Kidney epithelial cell (primary cell): ENCODE measurements around the gene RXYLT1. TPM values are rescaled to one million over a fixed set of nuclear protein-coding genes. Genes with fewer than 3 reads are reported as not detected.
"Not testable (repeated sequence)": the region's sequence is repeated elsewhere in the genome, so short reads cannot be mapped to it uniquely, and the experiment has no call there.

Experiments
- DNase-seq: peaks from one replicate; pipeline ENCODE4 v3.0.0-alpha.2; 2010; ENCODE audit warnings: low read depth
- H3K27me3 ChIP-seq: 2 replicates; pipeline ENCODE4 v1.6.0; 2011; ENCODE audit warnings: low read length; ENCODE audit not compliant: control insufficient read depth, insufficient read depth
- H3K36me3 ChIP-seq: 2 replicates; pipeline ENCODE4 v1.5.1; 2011; ENCODE audit warnings: low read length; ENCODE audit not compliant: control insufficient read depth, insufficient read depth
- H3K4me3 ChIP-seq: 2 replicates; pipeline ENCODE4 v1.5.1; 2011; ENCODE audit warnings: low read depth, mild to moderate bottlenecking, control low read depth, low read length
- CTCF ChIP-seq: IDR thresholded peaks from 2 replicates; pipeline ENCODE4 v1.5.1; 2011; ENCODE audit warnings: mild to moderate bottlenecking, moderate library complexity, low read length, control low read depth, inconsistent platforms; ENCODE audit not compliant: insufficient read depth, poor library complexity, severe bottlenecking
- total RNA-seq: library from RNA; depleted of rRNA; stranded (reverse); fragments of >200 nt; gene quantifications from 2 replicates; pipeline ENCODE4 v1.2.3, GENCODE V29; 2015

Gene RXYLT1
- total RNA-seq, 1 donor from 2014 or later: 21.1 TPM

GRCh38 chr12:63836046-63836445, 56.3 kb downstream of the RXYLT1 start:
- Histone ChIP-seq H3K27me3 (no peaks in the 10 kb centered on the region), H3K4me3 (no peak overlapping the region), H3K36me3 (no peaks in the 10 kb centered on the region)
- no peak for DNase-seq
- TF ChIP-seq CTCF: no peak

GRCh38 chr12:63836936-63837335, 57.2 kb downstream of the RXYLT1 start:
- H3K36me3 ChIP-seq: no peaks in the 10 kb centered on the region
- no peak for DNase-seq
- H3K4me3 ChIP-seq: no peak overlapping the region
- no peak for TF ChIP-seq CTCF
- H3K27me3 ChIP-seq: no peaks in the 10 kb centered on the region

GRCh38 chr12:63838411-63838810, 58.7 kb downstream of the RXYLT1 start:
- no peak for DNase-seq
- H3K4me3 ChIP-seq: no peak overlapping the region
- H3K27me3 ChIP-seq: no peaks in the 10 kb centered on the region
- H3K36me3 ChIP-seq: no peaks in the 10 kb centered on the region
- TF ChIP-seq CTCF: no peak

- TF ChIP-seq CTCF: no peak
- H3K4me3 ChIP-seq: no peak overlapping the region
- H3K27me3 ChIP-seq: no peaks in the 10 kb centered on the region
- DNase-seq: no peak
- no peaks in the 10 kb centered on the region for H3K36me3 ChIP-seq
These were observed 61.3 kb downstream of the RXYLT1 start for GRCh38 chr12:63841011-63841410.

GRCh38 chr12:63841571-63841970, 61.9 kb downstream of the RXYLT1 start:
- no peaks in the 10 kb centered on the region for H3K36me3 ChIP-seq
- H3K27me3 ChIP-seq: no peaks in the 10 kb centered on the region
- no peak for DNase-seq
- H3K4me3 ChIP-seq: no peak overlapping the region
- no peak for TF ChIP-seq CTCF

- H3K4me3 ChIP-seq, H3K27me3 ChIP-seq, DNase-seq, H3K36me3 ChIP-seq: not testable (repeated sequence)
These were observed 63.0 kb downstream of the RXYLT1 start for GRCh38 chr12:63842750-63843149.

- Histone ChIP-seq H3K27me3 (no peaks in the 10 kb centered on the region), H3K4me3 (peak overlapping the region; percentile 98), H3K36me3 (no peaks in the 10 kb centered on the region)
- no peak for DNase-seq
- no peak for TF ChIP-seq CTCF
These were observed 63.6 kb downstream of the RXYLT1 start for GRCh38 chr12:63843254-63843720.
